ENCODE measurements around the gene ZNF304. TPM values are rescaled to one million over a fixed set of nuclear protein-coding genes. Genes with fewer than 3 reads are reported as not detected.

Gene ZNF304
- total and polyA plus RNA-seq, 2 of the 13 experiments (the other 11 are each of a cell fraction or from before 2014, with no cell fraction given): 3.4 to 8.0 TPM

DNA sequence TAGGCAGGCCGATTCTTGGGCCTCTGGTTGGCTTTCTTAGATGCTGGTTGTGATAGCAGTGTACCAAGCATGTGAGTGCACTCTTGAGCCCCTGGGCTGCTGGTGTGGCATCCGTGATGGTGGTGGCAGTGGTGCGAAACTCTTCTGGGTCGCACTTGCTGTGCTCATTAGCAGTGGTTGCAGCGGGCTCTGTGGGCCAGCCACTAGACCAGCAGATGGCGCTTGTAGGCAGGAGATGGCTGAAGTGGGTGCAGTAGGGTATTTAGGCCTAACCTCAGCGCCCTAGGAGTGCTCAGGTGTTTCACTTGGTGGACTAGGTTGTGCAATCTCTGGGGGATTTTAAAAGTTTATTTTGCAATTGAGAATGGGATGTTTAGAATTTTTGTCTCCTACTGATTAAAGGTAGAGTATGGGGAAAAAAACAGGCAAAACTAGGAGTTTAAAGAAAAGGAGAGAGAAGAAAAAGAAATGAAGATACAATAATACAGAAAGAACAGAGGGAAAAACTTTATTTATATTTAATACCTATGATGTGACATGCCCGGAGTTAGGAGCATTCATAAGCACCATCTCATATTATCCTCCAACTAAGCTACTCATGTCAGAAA is 55.5 kb downstream of the ZNF304 start (continued):
- TF ChIP-seq, protein P1, sequence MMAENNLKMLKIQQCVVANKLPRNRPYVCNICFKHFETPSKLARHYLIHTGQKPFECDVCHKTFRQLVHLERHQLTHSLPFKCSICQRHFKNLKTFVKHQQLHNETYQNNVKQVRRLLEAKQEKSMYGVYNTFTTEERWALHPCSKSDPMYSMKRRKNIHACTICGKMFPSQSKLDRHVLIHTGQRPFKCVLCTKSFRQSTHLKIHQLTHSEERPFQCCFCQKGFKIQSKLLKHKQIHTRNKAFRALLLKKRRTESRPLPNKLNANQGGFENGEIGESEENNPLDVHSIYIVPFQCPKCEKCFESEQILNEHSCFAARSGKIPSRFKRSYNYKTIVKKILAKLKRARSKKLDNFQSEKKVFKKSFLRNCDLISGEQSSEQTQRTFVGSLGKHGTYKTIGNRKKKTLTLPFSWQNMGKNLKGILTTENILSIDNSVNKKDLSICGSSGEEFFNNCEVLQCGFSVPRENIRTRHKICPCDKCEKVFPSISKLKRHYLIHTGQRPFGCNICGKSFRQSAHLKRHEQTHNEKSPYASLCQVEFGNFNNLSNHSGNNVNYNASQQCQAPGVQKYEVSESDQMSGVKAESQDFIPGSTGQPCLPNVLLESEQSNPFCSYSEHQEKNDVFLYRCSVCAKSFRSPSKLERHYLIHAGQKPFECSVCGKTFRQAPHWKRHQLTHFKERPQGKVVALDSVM (CRISPR knock-in tag; IDR thresholded peaks at IDR 0.05): no peak
- TF ChIP-seq, protein P2, sequence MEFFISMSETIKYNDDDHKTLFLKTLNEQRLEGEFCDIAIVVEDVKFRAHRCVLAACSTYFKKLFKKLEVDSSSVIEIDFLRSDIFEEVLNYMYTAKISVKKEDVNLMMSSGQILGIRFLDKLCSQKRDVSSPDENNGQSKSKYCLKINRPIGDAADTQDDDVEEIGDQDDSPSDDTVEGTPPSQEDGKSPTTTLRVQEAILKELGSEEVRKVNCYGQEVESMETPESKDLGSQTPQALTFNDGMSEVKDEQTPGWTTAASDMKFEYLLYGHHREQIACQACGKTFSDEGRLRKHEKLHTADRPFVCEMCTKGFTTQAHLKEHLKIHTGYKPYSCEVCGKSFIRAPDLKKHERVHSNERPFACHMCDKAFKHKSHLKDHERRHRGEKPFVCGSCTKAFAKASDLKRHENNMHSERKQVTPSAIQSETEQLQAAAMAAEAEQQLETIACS (CRISPR knock-in tag; IDR thresholded peaks at IDR 0.05): no peak
- TF ChIP-seq SAFB2 (CRISPR knock-in tag; IDR thresholded peaks at IDR 0.05; ENCODE audit: borderline replicate concordance, low read depth): no peak
- TF ChIP-seq, protein P3, sequence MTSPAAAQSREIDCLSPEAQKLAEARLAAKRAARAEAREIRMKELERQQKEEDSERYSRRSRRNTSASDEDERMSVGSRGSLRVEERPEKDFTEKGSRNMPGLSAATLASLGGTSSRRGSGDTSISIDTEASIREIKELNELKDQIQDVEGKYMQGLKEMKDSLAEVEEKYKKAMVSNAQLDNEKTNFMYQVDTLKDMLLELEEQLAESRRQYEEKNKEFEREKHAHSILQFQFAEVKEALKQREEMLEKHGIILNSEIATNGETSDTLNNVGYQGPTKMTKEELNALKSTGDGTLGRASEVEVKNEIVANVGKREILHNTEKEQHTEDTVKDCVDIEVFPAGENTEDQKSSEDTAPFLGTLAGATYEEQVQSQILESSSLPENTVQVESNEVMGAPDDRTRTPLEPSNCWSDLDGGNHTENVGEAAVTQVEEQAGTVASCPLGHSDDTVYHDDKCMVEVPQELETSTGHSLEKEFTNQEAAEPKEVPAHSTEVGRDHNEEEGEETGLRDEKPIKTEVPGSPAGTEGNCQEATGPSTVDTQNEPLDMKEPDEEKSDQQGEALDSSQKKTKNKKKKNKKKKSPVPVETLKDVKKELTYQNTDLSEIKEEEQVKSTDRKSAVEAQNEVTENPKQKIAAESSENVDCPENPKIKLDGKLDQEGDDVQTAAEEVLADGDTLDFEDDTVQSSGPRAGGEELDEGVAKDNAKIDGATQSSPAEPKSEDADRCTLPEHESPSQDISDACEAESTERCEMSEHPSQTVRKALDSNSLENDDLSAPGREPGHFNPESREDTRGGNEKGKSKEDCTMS (CRISPR knock-in tag; conservative IDR thresholded peaks at IDR 0.05): no peak
- no peak for TF ChIP-seq EHMT2 (IDR thresholded peaks at IDR 0.05; ENCODE audit: borderline replicate concordance, low read depth, low read length)
- TF ChIP-seq ZNF577 (CRISPR knock-in tag; IDR thresholded peaks at IDR 0.05; ENCODE audit: borderline replicate concordance, low read depth): no peak
- TF ChIP-seq, protein P4, sequence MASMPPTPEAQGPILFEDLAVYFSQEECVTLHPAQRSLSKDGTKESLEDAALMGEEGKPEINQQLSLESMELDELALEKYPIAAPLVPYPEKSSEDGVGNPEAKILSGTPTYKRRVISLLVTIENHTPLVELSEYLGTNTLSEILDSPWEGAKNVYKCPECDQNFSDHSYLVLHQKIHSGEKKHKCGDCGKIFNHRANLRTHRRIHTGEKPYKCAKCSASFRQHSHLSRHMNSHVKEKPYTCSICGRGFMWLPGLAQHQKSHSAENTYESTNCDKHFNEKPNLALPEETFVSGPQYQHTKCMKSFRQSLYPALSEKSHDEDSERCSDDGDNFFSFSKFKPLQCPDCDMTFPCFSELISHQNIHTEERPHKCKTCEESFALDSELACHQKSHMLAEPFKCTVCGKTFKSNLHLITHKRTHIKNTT (CRISPR knock-in tag; IDR thresholded peaks at IDR 0.05): no peak
- no peak for TF ChIP-seq SP140L (CRISPR knock-in tag; IDR thresholded peaks at IDR 0.05; ENCODE audit: borderline replicate concordance)
- no peak for TF ChIP-seq GZF1 (CRISPR knock-in tag; IDR thresholded peaks at IDR 0.05)
- TF ChIP-seq ZMYM4 (CRISPR knock-in tag; IDR thresholded peaks at IDR 0.05): no peak
- no peak for TF ChIP-seq ZNF781 (CRISPR knock-in tag; IDR thresholded peaks at IDR 0.05; ENCODE audit: borderline replicate concordance, not compliant biosample characterization)
- TF ChIP-seq, protein P5, sequence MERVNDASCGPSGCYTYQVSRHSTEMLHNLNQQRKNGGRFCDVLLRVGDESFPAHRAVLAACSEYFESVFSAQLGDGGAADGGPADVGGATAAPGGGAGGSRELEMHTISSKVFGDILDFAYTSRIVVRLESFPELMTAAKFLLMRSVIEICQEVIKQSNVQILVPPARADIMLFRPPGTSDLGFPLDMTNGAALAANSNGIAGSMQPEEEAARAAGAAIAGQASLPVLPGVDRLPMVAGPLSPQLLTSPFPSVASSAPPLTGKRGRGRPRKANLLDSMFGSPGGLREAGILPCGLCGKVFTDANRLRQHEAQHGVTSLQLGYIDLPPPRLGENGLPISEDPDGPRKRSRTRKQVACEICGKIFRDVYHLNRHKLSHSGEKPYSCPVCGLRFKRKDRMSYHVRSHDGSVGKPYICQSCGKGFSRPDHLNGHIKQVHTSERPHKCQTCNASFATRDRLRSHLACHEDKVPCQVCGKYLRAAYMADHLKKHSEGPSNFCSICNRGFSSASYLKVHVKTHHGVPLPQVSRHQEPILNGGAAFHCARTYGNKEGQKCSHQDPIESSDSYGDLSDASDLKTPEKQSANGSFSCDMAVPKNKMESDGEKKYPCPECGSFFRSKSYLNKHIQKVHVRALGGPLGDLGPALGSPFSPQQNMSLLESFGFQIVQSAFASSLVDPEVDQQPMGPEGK (CRISPR knock-in tag; IDR thresholded peaks at IDR 0.05): no peak
- TF ChIP-seq, protein P6, sequence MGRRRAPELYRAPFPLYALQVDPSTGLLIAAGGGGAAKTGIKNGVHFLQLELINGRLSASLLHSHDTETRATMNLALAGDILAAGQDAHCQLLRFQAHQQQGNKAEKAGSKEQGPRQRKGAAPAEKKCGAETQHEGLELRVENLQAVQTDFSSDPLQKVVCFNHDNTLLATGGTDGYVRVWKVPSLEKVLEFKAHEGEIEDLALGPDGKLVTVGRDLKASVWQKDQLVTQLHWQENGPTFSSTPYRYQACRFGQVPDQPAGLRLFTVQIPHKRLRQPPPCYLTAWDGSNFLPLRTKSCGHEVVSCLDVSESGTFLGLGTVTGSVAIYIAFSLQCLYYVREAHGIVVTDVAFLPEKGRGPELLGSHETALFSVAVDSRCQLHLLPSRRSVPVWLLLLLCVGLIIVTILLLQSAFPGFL (CRISPR knock-in tag; IDR thresholded peaks at IDR 0.05): no peak
- TF ChIP-seq, protein P7, sequence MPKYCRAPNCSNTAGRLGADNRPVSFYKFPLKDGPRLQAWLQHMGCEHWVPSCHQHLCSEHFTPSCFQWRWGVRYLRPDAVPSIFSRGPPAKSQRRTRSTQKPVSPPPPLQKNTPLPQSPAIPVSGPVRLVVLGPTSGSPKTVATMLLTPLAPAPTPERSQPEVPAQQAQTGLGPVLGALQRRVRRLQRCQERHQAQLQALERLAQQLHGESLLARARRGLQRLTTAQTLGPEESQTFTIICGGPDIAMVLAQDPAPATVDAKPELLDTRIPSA (CRISPR knock-in tag; IDR thresholded peaks at IDR 0.05; ENCODE audit: borderline replicate concordance): no peak
- TF ChIP-seq FOXJ3 (CRISPR knock-in tag; IDR thresholded peaks at IDR 0.05; ENCODE audit: borderline replicate concordance): no peak
- no peak for TF ChIP-seq CREM (IDR thresholded peaks at IDR 0.05)
- TF ChIP-seq CREM (CRISPR knock-in tag; IDR thresholded peaks at IDR 0.05): no peak
- TF ChIP-seq ZNF589 (CRISPR knock-in tag; conservative IDR thresholded peaks at IDR 0.05): no peak

Measured in HepG2 (cell line).